Erythroblast (primary cell): ENCODE results near the gene DOCK9.

ENCODE experiments used
- GATA1 ChIP-seq: IDR thresholded peaks from 2 replicates; pipeline ENCODE4 v1.6.1; 2011; ENCODE audit warnings: low read depth, mild to moderate bottlenecking, control low read depth, low read length, moderate library complexity
- POLR2A ChIP-seq: IDR thresholded peaks from 2 replicates; pipeline ENCODE4 v1.6.1; 2011; ENCODE audit warnings: mild to moderate bottlenecking, low read length

DNA sequence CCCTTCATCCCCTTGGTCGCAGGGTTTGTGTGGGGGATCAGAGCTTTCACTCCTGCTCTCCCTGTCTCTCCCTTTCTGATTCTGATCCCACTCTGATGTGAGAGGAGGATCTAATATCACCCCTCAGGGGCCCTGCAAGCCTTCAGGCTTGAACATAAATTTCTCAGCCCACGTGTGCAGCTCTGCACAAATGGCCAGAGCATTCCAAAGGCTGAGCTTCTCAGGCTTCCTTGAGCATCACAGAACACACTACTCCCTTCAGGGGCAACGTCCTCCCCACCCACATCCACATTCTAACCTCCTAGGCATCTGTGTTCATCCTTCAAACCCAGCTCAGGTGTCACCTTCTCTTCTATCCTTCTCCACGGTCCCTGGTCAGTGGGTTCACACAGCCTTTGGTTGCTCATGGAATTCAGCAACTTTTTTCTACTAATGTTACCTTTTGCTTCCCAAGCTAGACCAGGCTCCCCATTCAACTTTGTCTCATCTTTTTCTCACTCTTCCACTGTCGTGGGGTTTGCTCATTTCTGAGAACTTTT lies 24.4 kb upstream of the DOCK9 start:
- TF ChIP-seq POLR2A = no peak
- TF ChIP-seq GATA1 = no peak
